GM13976 (cell line): Measurements from ENCODE around the gene ZNF35.
"Not testable (repeated sequence)": the region's sequence is repeated elsewhere in the genome, so short reads cannot be mapped to it uniquely, and the experiment has no call there.

Experiments used
- DNase-seq: peaks from one replicate; pipeline ENCODE4 v3.0.0; 2012; ENCODE audit warnings: low spot score
- in situ Hi-C: fragments of 300-500 bp; cut with MboI; formaldehyde crosslinking; loops from one replicate; pipeline ENCODE4 v1.12.0; 2022; ENCODE audit warnings: low sequenced_read_pairs, mixed read lengths, inconsistent platforms; ENCODE audit not compliant: unreplicated experiment
- TF ChIP-seq, protein P1 (sequence below): IDR thresholded peaks from 2 replicates; pipeline ENCODE4 v1.5.1; 2012; ENCODE audit warnings: borderline replicate concordance, mild to moderate bottlenecking; ENCODE audit not compliant: insufficient read depth; ENCODE audit errors: extremely low read depth, missing control alignments, control extremely low read depth

The ZNF35 gene

DNA sequence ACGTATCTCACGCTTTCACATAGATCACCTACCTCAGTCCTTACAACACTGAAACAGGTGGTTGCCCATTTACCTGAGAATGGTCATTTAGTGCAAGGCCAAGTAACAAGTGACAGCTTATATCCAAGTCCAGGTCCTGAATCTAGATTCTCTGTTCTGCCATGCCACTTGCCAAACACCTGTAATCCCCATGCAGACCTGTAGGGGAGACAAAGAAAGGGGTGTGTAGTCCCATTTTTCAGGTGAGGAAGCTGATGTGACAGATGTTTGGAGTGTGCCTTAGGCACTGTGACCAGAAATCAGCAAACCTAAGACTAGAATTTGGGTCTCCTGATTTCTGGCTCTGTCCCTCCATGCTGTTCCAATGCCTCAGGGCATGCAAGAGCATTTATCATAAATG, 12.7 kb downstream of the ZNF35 start:
- no peak for DNase-seq
- TF ChIP-seq, protein P1, sequence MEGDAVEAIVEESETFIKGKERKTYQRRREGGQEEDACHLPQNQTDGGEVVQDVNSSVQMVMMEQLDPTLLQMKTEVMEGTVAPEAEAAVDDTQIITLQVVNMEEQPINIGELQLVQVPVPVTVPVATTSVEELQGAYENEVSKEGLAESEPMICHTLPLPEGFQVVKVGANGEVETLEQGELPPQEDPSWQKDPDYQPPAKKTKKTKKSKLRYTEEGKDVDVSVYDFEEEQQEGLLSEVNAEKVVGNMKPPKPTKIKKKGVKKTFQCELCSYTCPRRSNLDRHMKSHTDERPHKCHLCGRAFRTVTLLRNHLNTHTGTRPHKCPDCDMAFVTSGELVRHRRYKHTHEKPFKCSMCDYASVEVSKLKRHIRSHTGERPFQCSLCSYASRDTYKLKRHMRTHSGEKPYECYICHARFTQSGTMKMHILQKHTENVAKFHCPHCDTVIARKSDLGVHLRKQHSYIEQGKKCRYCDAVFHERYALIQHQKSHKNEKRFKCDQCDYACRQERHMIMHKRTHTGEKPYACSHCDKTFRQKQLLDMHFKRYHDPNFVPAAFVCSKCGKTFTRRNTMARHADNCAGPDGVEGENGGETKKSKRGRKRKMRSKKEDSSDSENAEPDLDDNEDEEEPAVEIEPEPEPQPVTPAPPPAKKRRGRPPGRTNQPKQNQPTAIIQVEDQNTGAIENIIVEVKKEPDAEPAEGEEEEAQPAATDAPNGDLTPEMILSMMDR = no peak
- in situ Hi-C loops = no loop called here

DNA sequence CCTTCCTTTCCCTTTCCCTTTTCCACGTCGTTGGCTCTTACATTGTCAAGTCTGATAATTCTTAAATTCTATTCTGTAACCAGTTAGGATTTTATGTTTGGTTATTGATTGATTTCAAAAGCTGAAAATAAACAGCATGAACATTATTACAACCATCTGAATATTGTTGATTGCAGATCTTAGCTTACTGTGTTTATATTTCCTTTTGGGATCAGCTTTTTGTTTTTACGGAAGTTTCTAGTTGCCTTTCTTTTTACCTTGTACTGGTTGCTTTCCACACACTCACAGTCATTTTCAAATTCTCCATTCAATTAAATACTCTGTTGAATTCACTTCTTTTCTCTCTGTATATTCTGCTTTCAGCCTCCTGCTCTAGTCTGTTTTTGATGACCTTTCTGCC, 16.6 kb downstream of the ZNF35 start:
- TF ChIP-seq, protein P1 = no peak
- in situ Hi-C loops = no loop called here
- no peak for DNase-seq

DNA sequence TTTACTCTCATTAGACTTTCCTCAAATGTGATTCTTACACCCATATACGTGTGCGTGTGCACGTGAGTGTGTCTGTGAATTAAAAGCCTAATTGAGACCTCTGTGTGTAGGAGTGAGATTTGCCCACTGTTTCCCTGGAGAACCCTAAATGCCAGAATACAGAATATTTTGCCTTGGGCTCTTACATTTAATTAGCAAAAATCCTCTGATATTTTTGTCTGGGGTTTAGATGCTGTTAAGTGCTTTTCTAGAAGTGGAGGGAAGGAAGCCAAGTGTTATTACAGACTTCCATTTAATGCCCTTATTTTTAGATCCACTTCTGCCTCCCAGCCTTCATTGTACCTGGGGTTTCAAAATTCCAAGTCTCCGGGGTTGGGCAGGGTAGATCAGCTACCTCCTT, 17.8 kb downstream of the ZNF35 start:
- in situ Hi-C loops = no loop called here
- TF ChIP-seq, protein P1 = no peak
- no peak for DNase-seq

DNA sequence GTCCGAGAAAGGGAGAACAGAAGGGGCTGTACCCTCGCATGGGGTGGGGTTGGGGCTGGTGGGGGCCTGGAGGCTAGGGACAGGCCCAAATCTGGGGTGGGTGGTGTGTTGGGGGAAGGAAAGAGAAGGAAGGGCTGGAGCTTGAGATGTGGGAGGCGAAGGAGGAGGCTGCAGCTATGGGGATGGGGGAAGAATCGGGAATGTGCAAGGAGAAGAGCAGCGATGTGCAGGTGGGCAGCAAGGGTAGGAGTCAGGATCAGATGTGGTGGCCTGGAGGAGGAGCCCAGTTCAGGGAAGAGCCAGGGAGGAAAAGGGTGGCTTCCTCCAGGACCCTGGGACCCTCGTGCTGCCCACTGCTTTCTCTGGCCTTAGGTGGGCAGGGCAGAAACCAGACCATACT, 21.2 kb downstream of the ZNF35 start:
- DNase-seq = no peak
- TF ChIP-seq, protein P1 = no peak
- in situ Hi-C loops = no loop called here

DNA sequence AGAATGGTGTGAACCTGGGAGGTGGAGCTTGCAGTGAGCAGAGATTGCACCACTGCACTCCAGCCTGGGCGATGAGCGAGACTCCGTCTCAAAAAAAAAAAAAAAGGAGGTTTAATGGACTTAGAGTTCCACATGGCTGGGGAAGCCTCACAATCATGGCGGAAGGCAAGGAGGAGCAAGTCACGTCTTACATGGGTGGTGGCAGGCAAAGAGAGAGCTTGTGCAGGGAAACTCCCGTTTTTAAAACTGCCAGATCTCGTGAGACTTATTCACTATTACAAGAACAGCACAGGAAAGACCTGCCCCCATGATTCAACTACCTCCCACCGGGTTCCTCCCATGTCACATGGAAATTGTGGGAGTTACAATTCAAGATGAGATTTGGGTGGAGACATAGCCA, 24.9 kb downstream of the ZNF35 start:
- DNase-seq, in situ Hi-C loops: not testable (repeated sequence)

DNA sequence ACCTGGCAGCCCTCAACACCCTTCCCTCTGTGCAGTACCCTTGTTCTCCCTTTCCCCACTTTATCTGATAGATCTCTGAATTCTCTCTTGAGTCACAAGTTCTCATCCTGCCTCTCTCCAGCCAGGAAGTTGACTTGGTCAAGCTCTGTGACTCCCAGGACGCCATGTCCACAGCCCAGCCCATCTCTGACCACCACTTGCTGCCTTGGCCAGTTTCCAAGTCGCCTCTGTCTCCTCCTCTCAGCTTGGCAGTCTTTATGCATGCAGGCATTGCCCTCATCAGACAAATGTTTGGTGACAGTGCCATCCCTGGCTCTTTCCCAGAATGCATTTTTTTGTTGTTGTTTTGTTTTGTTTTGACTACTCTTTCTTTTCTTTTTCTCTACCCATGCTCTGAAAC, 25.7 kb downstream of the ZNF35 start:
- in situ Hi-C loops = no loop called here
- TF ChIP-seq, protein P1 = no peak
- DNase-seq = no peak

DNA sequence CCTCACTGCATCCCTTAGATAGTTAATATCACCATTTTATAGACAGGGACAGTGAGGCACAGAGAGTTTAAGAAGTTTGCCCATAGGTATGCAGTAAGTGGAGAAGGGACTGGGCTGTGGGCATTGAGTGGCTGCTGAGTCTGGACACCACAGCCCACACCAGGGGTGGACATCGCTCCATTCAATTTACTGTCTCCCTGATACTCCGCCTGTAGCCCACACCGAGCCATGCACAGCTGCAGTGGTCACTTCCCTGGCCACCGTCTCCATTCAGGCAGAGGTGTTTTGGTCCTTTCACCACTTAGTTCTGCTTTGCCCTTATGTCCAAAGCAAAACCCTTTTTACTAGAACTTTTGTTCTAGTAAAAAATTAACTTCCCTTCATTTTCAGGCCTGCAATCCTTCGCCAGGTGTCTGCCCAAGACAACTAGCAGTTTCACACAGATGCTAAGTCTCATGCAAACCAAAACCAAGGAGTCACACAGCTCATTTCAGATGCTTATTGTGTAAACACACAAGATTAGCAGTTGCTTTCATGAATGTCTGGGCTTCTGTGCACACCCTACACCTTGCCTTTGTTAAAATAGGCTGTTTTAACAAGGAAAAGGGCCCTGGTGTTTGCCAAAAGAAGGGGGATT, 30.1 kb downstream of the ZNF35 start:
- TF ChIP-seq, protein P1 = no peak
- in situ Hi-C loops = no loop called here

More for the DNA sequence above, 30.1 kb downstream of the ZNF35 start:
- no peak for DNase-seq
